ENCODE results near the gene TNFRSF25. TPM values are rescaled to one million over a fixed set of nuclear protein-coding genes. Genes with fewer than 3 reads are reported as not detected.

TNFRSF25 gene
- total and polyA plus RNA-seq, 10 of the 15 experiments (the other 5 are each of a cell fraction or from before 2014, with no cell fraction given) = 0.23 to 8.6 (median 0.46) TPM; not detected in 5

GRCh38 chr1:6456800-6457466, 9.0 kb downstream of the TNFRSF25 start:
- BruUV-seq (replicated peaks) = no TSS peak
- TF ChIP-seq MAX (IDR thresholded peaks at IDR 0.05; ENCODE audit: low read depth, low read length) (no peak), EZH2 (IDR thresholded peaks at IDR 0.05; ENCODE audit: borderline replicate concordance, control insufficient read depth, low read depth, low read length) (no peak), ZZZ3 (IDR thresholded peaks at IDR 0.05; ENCODE audit: control insufficient read depth, insufficient read length, low read depth) (no peak), SUPT20H (IDR thresholded peaks at IDR 0.05; ENCODE audit: borderline replicate concordance, control insufficient read depth, low read depth, low read length) (no peak), MLLT1 (IDR thresholded peaks at IDR 0.05) (no peak), TARDBP (IDR thresholded peaks at IDR 0.05; ENCODE audit: borderline replicate concordance) (no peak), JUND (IDR thresholded peaks at IDR 0.05; ENCODE audit: low read depth, low read length) (no peak), CHD2 (IDR thresholded peaks at IDR 0.05; ENCODE audit: borderline replicate concordance, low read depth, low read length) (no peak), KDM1A (IDR thresholded peaks at IDR 0.05; ENCODE audit: borderline replicate concordance) (no peak), CREM (IDR thresholded peaks at IDR 0.05; ENCODE audit: low read depth) (no peak), YBX1 (IDR thresholded peaks at IDR 0.05) (no peak), FOS (IDR thresholded peaks at IDR 0.05; ENCODE audit: borderline replicate concordance, extremely low read depth, insufficient read length) (no peak), ETV6 (conservative IDR thresholded peaks at IDR 0.05 in 1 of 2, IDR thresholded peaks at IDR 0.05 in 1 of 2; ENCODE audit: borderline replicate concordance in 1 of 2, low read depth in 1 of 2) (no peak), ZNF592 (IDR thresholded peaks at IDR 0.05) (no peak), NFXL1 (IDR thresholded peaks at IDR 0.05; ENCODE audit: borderline replicate concordance) (no peak), SREBF2 (IDR thresholded peaks at IDR 0.05; ENCODE audit: low read length) (no peak), ZNF622 (IDR thresholded peaks at IDR 0.05) (no peak), WRNIP1 (IDR thresholded peaks at IDR 0.05; ENCODE audit: borderline replicate concordance, low read depth, low read length) (no peak), STAT3 (IDR thresholded peaks at IDR 0.05; ENCODE audit: low read depth, low read length) (no peak)
- ChIA-PET SMC1A (ENCODE audit: uncharacterized antibody, unreplicated experiment) (no interaction called here), POLR2A (no interaction called here), CTCF (interaction anchor here (1.5 kb wide), 1 partner anchor 18 kb away, joined by 3 read pairs; no protein-coding TSS in a partner anchor), RAD21 (ENCODE audit: unreplicated experiment) (interaction anchor here (1.1 kb wide), 1 partner anchor 19 kb away, joined by 3 read pairs; no protein-coding TSS in a partner anchor)
- H3K27ac ChIP-seq (ENCODE audit: control insufficient read depth, insufficient read depth) = no peak overlapping the region
- intact Hi-C loops (cut with micrococcal nuclease; ENCODE audit: unreplicated experiment) = no loop called here
- no peak overlapping the region for H2AFZ ChIP-seq (ENCODE audit: control insufficient read depth, low read depth, low read length)
- 45% methylated on average over 11 of the region's 11 CpGs for whole genome bisulfite sequencing (ENCODE audit: insufficient coverage, insufficient replicate concordance, low lambda C conversion rate, missing lambda C conversion rate)
- H3K9ac ChIP-seq (ENCODE audit: control insufficient read depth, insufficient read depth, low read length) = no peak overlapping the region
- no peaks in the 10 kb centered on the region for H3K9me3 ChIP-seq (replicated peaks; ENCODE audit: control insufficient read depth, insufficient read depth, low read length)
- FAIRE-seq (no peak), DNase-seq (ENCODE audit: low read depth, low spot score) (no peak), ATAC-seq (no peak)
- no peaks in the 10 kb centered on the region for H3K79me2 ChIP-seq (ENCODE audit: control insufficient read depth, insufficient read depth, low read length)
- no peak overlapping the region for H3K4me3 ChIP-seq
- in situ Hi-C loops (cut with MboI) = no loop called here
- H3K27me3 ChIP-seq (replicated peaks in 1 of 2; ENCODE audit: control insufficient read depth in 2 of 2, insufficient read depth in 2 of 2, low read length in 1 of 2) = peaks cover 0 to 4% of the 10 kb centered on the region in 2 experiments; a peak in 2 of 4 replicates
- no peak overlapping the region for H3K4me2 ChIP-seq (ENCODE audit: control insufficient read depth, insufficient read depth)
- H3K36me3 ChIP-seq (ENCODE audit: control insufficient read depth in 2 of 2, insufficient read depth in 2 of 2, low read length in 1 of 2) = no peaks in the 10 kb centered on the region
- no peaks in the 10 kb centered on the region; the same call in 1 of the 2 replicates for H3K4me1 ChIP-seq (ENCODE audit: control insufficient read depth, insufficient read depth, low read length)
- H4K20me1 ChIP-seq (ENCODE audit: control insufficient read depth, insufficient read depth) = no peaks in the 10 kb centered on the region
